CD14-positive monocyte (primary cell): ENCODE data around the gene MIF4GD. TPM values are rescaled to one million over a fixed set of nuclear protein-coding genes. Genes with fewer than 3 reads are reported as not detected.

Source experiments
- DNase-seq, 3 donors: peaks; one replicate each; pipeline ENCODE4 v3.0.0-alpha.2; 2011 to 2022
- H2AFZ ChIP-seq: 2 replicates; pipeline ENCODE4 v1.6.0; 2012; ENCODE audit warnings: mild to moderate bottlenecking, low read depth, low read length, inconsistent platforms; ENCODE audit not compliant: insufficient read depth, poor library complexity, severe bottlenecking
- H3K27ac ChIP-seq, 2 donors: 1 replicate in 1 of 2; 2 replicates in 1 of 2; pipeline ENCODE4 v1.5.1; 2012 to 2013; ENCODE audit warnings: low read length in 2 of 2, control low read depth in 1 of 2, inconsistent platforms in 1 of 2, low read depth in 1 of 2, mild to moderate bottlenecking in 1 of 2
- H3K27me3 ChIP-seq, 2 donors: one replicate each; pipeline versions ENCODE4 v1.6.0 to v1.6.1; 2011 to 2013; ENCODE audit warnings: low read length in 2 of 2; ENCODE audit not compliant: control insufficient read depth in 2 of 2, insufficient read depth in 2 of 2
- H3K36me3 ChIP-seq, 2 donors: replicated peaks in 1 of 2; 1 replicate in 1 of 2; 2 replicates in 1 of 2; pipeline versions ENCODE4 v1.5.1 to v1.6.1; 2012 to 2013; ENCODE audit warnings: low read length in 2 of 2, control low read depth in 1 of 2, inconsistent platforms in 1 of 2, mild to moderate bottlenecking in 1 of 2; ENCODE audit not compliant: insufficient read depth in 2 of 2, control insufficient read depth in 1 of 2
- H3K4me1 ChIP-seq, 2 donors: 1 replicate in 1 of 2; 2 replicates in 1 of 2; pipeline versions ENCODE4 v1.5.1 to v1.6.1; 2012 to 2013; ENCODE audit warnings: low read length in 2 of 2, control low read depth in 1 of 2, inconsistent platforms in 1 of 2, mild to moderate bottlenecking in 1 of 2, moderate library complexity in 1 of 2; ENCODE audit not compliant: insufficient read depth in 2 of 2, control insufficient read depth in 1 of 2
- H3K4me2 ChIP-seq: replicated peaks from 2 replicates; pipeline ENCODE3; 2012; ENCODE audit warnings: low read length, moderate library complexity, mild to moderate bottlenecking; ENCODE audit not compliant: poor library complexity, severe bottlenecking; ENCODE audit errors: extremely low read depth
- H3K4me3 ChIP-seq, 3 experiments: fragments of 200-600 bp in 1 of 3; sonication (generic) in 1 of 3; replicated peaks in 1 of 3; 1 replicate in 2 of 3; 2 replicates in 1 of 3; pipeline ENCODE4 v1.5.1; 2011 to 2013; ENCODE audit warnings: low read length in 3 of 3, mild to moderate bottlenecking in 3 of 3, control low read depth in 2 of 3, low read depth in 2 of 3, inconsistent platforms in 1 of 3, moderate library complexity in 1 of 3
- H3K79me2 ChIP-seq: 2 replicates; pipeline ENCODE4 v1.6.0; 2012; ENCODE audit warnings: mild to moderate bottlenecking, control low read depth, inconsistent platforms, low read length, moderate library complexity; ENCODE audit not compliant: insufficient read depth
- H3K9ac ChIP-seq: 2 replicates; pipeline ENCODE4 v1.6.0; 2017; ENCODE audit warnings: low read length, mild to moderate bottlenecking; ENCODE audit not compliant: insufficient read depth, poor library complexity, severe bottlenecking
- H3K9me3 ChIP-seq, 2 donors: replicated peaks in 1 of 2; 1 replicate in 1 of 2; 2 replicates in 1 of 2; pipeline versions ENCODE4 v1.5.1 to v1.6.1; 2012 to 2013; ENCODE audit warnings: low read length in 2 of 2, control low read depth in 1 of 2; ENCODE audit not compliant: control insufficient read depth in 1 of 2, insufficient read depth in 1 of 2
- H4K20me1 ChIP-seq: 2 replicates; pipeline ENCODE4 v1.6.0; 2012; ENCODE audit warnings: mild to moderate bottlenecking, low read length, control low read depth, moderate library complexity; ENCODE audit not compliant: insufficient read depth
- H3K27ac Mint-ChIP-seq, 7 donors: one replicate each; pipeline ENCODE4 v1.8.0; 2020; ENCODE audit warnings: mild to moderate bottlenecking in 7 of 7, mixed read lengths in 7 of 7, moderate library complexity in 6 of 7, inconsistent platforms in 2 of 7
- H3K27me3 Mint-ChIP-seq, 3 donors: one replicate each; pipeline ENCODE4 v1.8.0; 2021 to 2022; ENCODE audit warnings: low read depth in 3 of 3, mild to moderate bottlenecking in 3 of 3, mixed read lengths in 3 of 3, moderate library complexity in 3 of 3, inconsistent platforms in 1 of 3
- H3K36me3 Mint-ChIP-seq, 2 donors: one replicate each; pipeline ENCODE4 v1.8.0; 2020; ENCODE audit warnings: mixed read lengths in 2 of 2, inconsistent platforms in 1 of 2, mild to moderate bottlenecking in 1 of 2
- H3K4me1 Mint-ChIP-seq: one replicate; pipeline ENCODE4 v1.8.0; 2020; ENCODE audit warnings: mild to moderate bottlenecking, mixed read lengths
- H3K4me3 Mint-ChIP-seq, 2 donors: one replicate each; pipeline ENCODE4 v1.8.0; 2020; ENCODE audit warnings: mild to moderate bottlenecking in 2 of 2, mixed read lengths in 2 of 2, moderate library complexity in 1 of 2
- H3K9me3 Mint-ChIP-seq, 7 donors: one replicate each; pipeline ENCODE4 v1.8.0; 2020 to 2022; ENCODE audit warnings: mixed read lengths in 7 of 7, mild to moderate bottlenecking in 6 of 7, moderate library complexity in 6 of 7, inconsistent platforms in 2 of 7
- CTCF ChIP-seq: fragments of 200-600 bp; IDR thresholded peaks from one replicate; pipeline ENCODE4 v1.8.0; 2022; ENCODE audit warnings: antibody characterized with exemption, mild to moderate bottlenecking
- WGBS: methylation state at CpG from one replicate; pipeline ENCODE4 v1.1.5; 2013; ENCODE audit warnings: missing lambda C conversion rate; ENCODE audit not compliant: insufficient coverage; 5-methylcytosine and 5-hydroxymethylcytosine counted together
- intact Hi-C, 2 donors: fragments of 100-400 bp; cut with micrococcal nuclease; formaldehyde crosslinking; loops; one replicate each; pipeline versions ENCODE4 v1.15.0 to v1.15.1; 2023
- polyA plus RNA-seq, 3 donors: library from polyadenylated mRNA; depleted of rRNA in 1 of 3; unstranded in 2 of 3; stranded (reverse) in 1 of 3; fragments of 300-500 nt in 2 of 3; fragments of >200 nt in 1 of 3; fragmentation: Illumina TruSeq in 2 of 3; gene quantifications; 1 replicate in 2 of 3; 2 replicates in 1 of 3; pipeline ENCODE4 v1.2.3, GENCODE V29; 2012 to 2021

The MIF4GD gene
- polyA plus RNA-seq, 3 donors, result 66.9 to 103 (median 80.6) TPM

GRCh38 chr17:75315541-75316243 lies 44.7 kb upstream of the MIF4GD start:
- no peak overlapping the region for H3K4me3 Mint-ChIP-seq
- H3K4me1 Mint-ChIP-seq, result peaks cover 77% of the 10 kb centered on the region
- Histone ChIP-seq H3K9me3 (no peaks in the 10 kb centered on the region), H3K4me3 (peak overlapping the region in 1 of 3 experiments; percentile 7), H2AFZ (no peak overlapping the region), H4K20me1 (no peaks in the 10 kb centered on the region), H3K4me1 (peaks cover 83 to 85% of the 10 kb centered on the region in 2 donors), H3K79me2 (peaks cover 60% of the 10 kb centered on the region), H3K36me3 (peaks cover 34 to 36% of the 10 kb centered on the region in 2 donors), H3K9ac (peak overlapping the region; percentile 81), H3K27ac (peak overlapping the region; percentile 98 to 100), H3K4me2 (no peak overlapping the region), H3K27me3 (no peaks in the 10 kb centered on the region)
- intact Hi-C loops, result no loop called here
- no peak for TF ChIP-seq CTCF
- peaks cover 37 to 51% of the 10 kb centered on the region in 2 donors for H3K36me3 Mint-ChIP-seq
- peak overlapping the region; percentile 93 to 99 (median 98) for H3K27ac Mint-ChIP-seq
- WGBS, result 50% methylated on average over 4 of the region's 19 CpGs
- H3K27me3 Mint-ChIP-seq, result peaks cover 0 to 14% (median 0%) of the 10 kb centered on the region in 3 donors
- H3K9me3 Mint-ChIP-seq, result peaks cover 0 to 2% (median 0%) of the 10 kb centered on the region in 7 donors
- peak; percentile 78 to 91 (median 86) for DNase-seq

- peak overlapping the region in 1 of 2 donors; percentile 31 for H3K4me3 Mint-ChIP-seq
- DNase-seq, result peak; percentile 95 to 98 (median 98)
- H4K20me1 ChIP-seq, result no peaks in the 10 kb centered on the region
- TF ChIP-seq CTCF, result no peak
- H3K4me1 Mint-ChIP-seq, result peaks cover 91% of the 10 kb centered on the region
- H3K9me3 Mint-ChIP-seq, result peaks cover 0 to 2% (median 0%) of the 10 kb centered on the region in 7 donors
- H3K9me3 ChIP-seq, result no peaks in the 10 kb centered on the region
- H3K36me3 Mint-ChIP-seq, result peaks cover 24 to 34% of the 10 kb centered on the region in 2 donors
- peak overlapping the region; percentile 97 to 99 (median 98) for H3K27ac Mint-ChIP-seq
- H3K4me2 ChIP-seq, result peak overlapping the region; percentile 16
- WGBS, result 4% methylated on average over 7 of the region's 14 CpGs
- peaks cover 17 to 20% of the 10 kb centered on the region in 2 donors for H3K36me3 ChIP-seq
- peaks cover 0 to 14% (median 0%) of the 10 kb centered on the region in 3 donors for H3K27me3 Mint-ChIP-seq
- H3K27ac ChIP-seq, result peak overlapping the region; percentile 98 to 100
- intact Hi-C loops, result loop anchor here in 1 of 2 donors (2.0 kb wide), 1 partner anchor 19 kb away; no protein-coding TSS in a partner anchor
- no peak overlapping the region for H3K4me3 ChIP-seq
- no peak overlapping the region for H2AFZ ChIP-seq
- H3K79me2 ChIP-seq, result peaks cover 48% of the 10 kb centered on the region
- H3K9ac ChIP-seq, result peak overlapping the region; percentile 81
- H3K27me3 ChIP-seq, result no peaks in the 10 kb centered on the region
- H3K4me1 ChIP-seq, result peaks cover 99 to 100% of the 10 kb centered on the region in 2 donors
Measured at GRCh38 chr17:75313941-75314551, 43.0 kb upstream of the MIF4GD start.
